Mesenchymal stem cell (in vitro differentiated cells and primary cell): ENCODE data around the gene DNAH11.
A peak's percentile ranks its signal among the peaks of the same experiment; 100 is the strongest.
"Not testable (repeated sequence)": the region's sequence is repeated elsewhere in the genome, so short reads cannot be mapped to it uniquely, and the experiment has no call there.

Experiments used
- DNase-seq: peaks from one replicate; pipeline ENCODE4 v3.0.0-alpha.2; 2013
- H2AFZ ChIP-seq: one replicate; pipeline ENCODE4 v1.6.1; 2013; ENCODE audit warnings: low read depth, mild to moderate bottlenecking, control low read depth, inconsistent platforms, low read length, moderate library complexity
- H2AK5ac ChIP-seq: 2 replicates; pipeline ENCODE4 v1.6.1; 2013; ENCODE audit warnings: low read length, moderate library complexity, mild to moderate bottlenecking, inconsistent platforms; ENCODE audit not compliant: severe bottlenecking
- H2BK120ac ChIP-seq: one replicate; pipeline ENCODE4 v1.6.1; 2013; ENCODE audit warnings: low read depth, mild to moderate bottlenecking, inconsistent platforms, low read length, moderate library complexity
- H2BK12ac ChIP-seq, 2 experiments: one replicate each; pipeline ENCODE4 v1.6.1; 2013; ENCODE audit warnings: inconsistent platforms in 2 of 2, low read length in 2 of 2, mild to moderate bottlenecking in 2 of 2, moderate library complexity in 2 of 2, control low read depth in 1 of 2
- H2BK15ac ChIP-seq: one replicate; pipeline ENCODE4 v1.6.1; 2013; ENCODE audit warnings: mild to moderate bottlenecking, low read depth, inconsistent platforms; ENCODE audit not compliant: poor library complexity, severe bottlenecking
- H2BK5ac ChIP-seq: 2 replicates; pipeline ENCODE4 v1.6.1; 2013; ENCODE audit warnings: low read depth, mild to moderate bottlenecking, low read length, control low read depth, inconsistent platforms; ENCODE audit not compliant: poor library complexity, severe bottlenecking
- H3K14ac ChIP-seq, 2 experiments: one replicate each; pipeline ENCODE4 v1.6.1; 2013; ENCODE audit warnings: inconsistent platforms in 2 of 2, low read length in 2 of 2, control low read depth in 1 of 2, mild to moderate bottlenecking in 1 of 2, moderate library complexity in 1 of 2
- H3K18ac ChIP-seq, 2 experiments: one replicate each; pipeline ENCODE4 v1.6.1; 2013; ENCODE audit warnings: inconsistent platforms in 2 of 2, low read length in 2 of 2, control low read depth in 1 of 2, low read depth in 1 of 2, mild to moderate bottlenecking in 1 of 2
- H3K23ac ChIP-seq, 2 experiments: one replicate each; pipeline ENCODE4 v1.6.1; 2013; ENCODE audit warnings: inconsistent platforms in 2 of 2, low read length in 2 of 2, mild to moderate bottlenecking in 2 of 2, moderate library complexity in 2 of 2, control low read depth in 1 of 2
- H3K27ac ChIP-seq: 2 replicates; pipeline ENCODE4 v1.5.1; 2013; ENCODE audit warnings: mild to moderate bottlenecking, moderate library complexity, low read length, control low read depth, inconsistent platforms; ENCODE audit not compliant: poor library complexity, severe bottlenecking
- H3K27me3 ChIP-seq, 2 experiments: 2 replicates each; pipeline versions ENCODE4 v1.6.1 to v1.7.0; 2013; ENCODE audit warnings: low read length in 2 of 2, mild to moderate bottlenecking in 2 of 2, moderate library complexity in 2 of 2, control low read depth in 1 of 2, inconsistent platforms in 1 of 2; ENCODE audit not compliant: control insufficient read depth in 1 of 2, insufficient read depth in 1 of 2
- H3K36me3 ChIP-seq, 2 experiments: 2 replicates each; pipeline versions ENCODE4 v1.6.1 to v1.7.0; 2013; ENCODE audit warnings: low read length in 2 of 2, control low read depth in 1 of 2, inconsistent platforms in 1 of 2, low read depth in 1 of 2, mild to moderate bottlenecking in 1 of 2; ENCODE audit not compliant: insufficient read depth in 2 of 2, control insufficient read depth in 1 of 2
- H3K4ac ChIP-seq, 2 experiments: one replicate each; pipeline ENCODE4 v1.6.1; 2013; ENCODE audit warnings: inconsistent platforms in 2 of 2, low read length in 2 of 2, mild to moderate bottlenecking in 2 of 2, moderate library complexity in 2 of 2, control low read depth in 1 of 2, low read depth in 1 of 2
- H3K4me1 ChIP-seq: 2 replicates; pipeline ENCODE4 v1.6.1; 2013; ENCODE audit warnings: low read depth, low read length, control low read depth; ENCODE audit not compliant: control insufficient read depth, insufficient read depth
- H3K4me2 ChIP-seq: 2 replicates; pipeline ENCODE4 v1.6.1; 2013; ENCODE audit warnings: low read length, mild to moderate bottlenecking, inconsistent platforms; ENCODE audit not compliant: poor library complexity, severe bottlenecking
- H3K4me3 ChIP-seq, 2 experiments: 2 replicates each; pipeline versions ENCODE4 v1.5.1 to v1.7.0; 2013; ENCODE audit warnings: low read length in 2 of 2, mild to moderate bottlenecking in 2 of 2, control low read depth in 1 of 2, low read depth in 1 of 2; ENCODE audit not compliant: insufficient read depth in 1 of 2
- H3K79me1 ChIP-seq: replicated peaks from 2 replicates; pipeline ENCODE4 v1.6.1; 2013; ENCODE audit warnings: mild to moderate bottlenecking, control low read depth, low read length, inconsistent platforms; ENCODE audit not compliant: poor library complexity, severe bottlenecking
- H3K9ac ChIP-seq: 2 replicates; pipeline ENCODE4 v1.7.0; 2013; ENCODE audit warnings: mild to moderate bottlenecking, low read length, moderate library complexity
- H3K9me3 ChIP-seq: 2 replicates; pipeline ENCODE4 v1.7.0; 2013; ENCODE audit warnings: mild to moderate bottlenecking, low read length; ENCODE audit not compliant: control insufficient read depth
- H4K8ac ChIP-seq: one replicate; pipeline ENCODE4 v1.6.1; 2013; ENCODE audit warnings: inconsistent platforms, mild to moderate bottlenecking, low read length, moderate library complexity
- H4K91ac ChIP-seq: one replicate; pipeline ENCODE4 v1.6.1; 2013; ENCODE audit warnings: mild to moderate bottlenecking, low read length, inconsistent platforms
- WGBS: methylation state at CpG from one replicate; pipeline ENCODE4 v1.1.7; 2013; ENCODE audit warnings: mixed read lengths; 5-methylcytosine and 5-hydroxymethylcytosine counted together

DNAH11 gene

GRCh38 chr7:21533646-21534045 is 9.2 kb upstream of the DNAH11 start:
- H3K14ac ChIP-seq, H3K36me3 ChIP-seq, H3K4ac ChIP-seq, H3K18ac ChIP-seq, H3K27me3 ChIP-seq, H4K91ac ChIP-seq, H2BK120ac ChIP-seq, H3K79me1 ChIP-seq, H3K23ac ChIP-seq, H2BK15ac ChIP-seq, H3K4me2 ChIP-seq, H2BK12ac ChIP-seq, H3K9ac ChIP-seq, DNase-seq, H2AK5ac ChIP-seq, H2BK5ac ChIP-seq, H3K9me3 ChIP-seq, H3K4me1 ChIP-seq, H3K4me3 ChIP-seq, H3K27ac ChIP-seq, H2AFZ ChIP-seq, H4K8ac ChIP-seq: not testable (repeated sequence)

DNA sequence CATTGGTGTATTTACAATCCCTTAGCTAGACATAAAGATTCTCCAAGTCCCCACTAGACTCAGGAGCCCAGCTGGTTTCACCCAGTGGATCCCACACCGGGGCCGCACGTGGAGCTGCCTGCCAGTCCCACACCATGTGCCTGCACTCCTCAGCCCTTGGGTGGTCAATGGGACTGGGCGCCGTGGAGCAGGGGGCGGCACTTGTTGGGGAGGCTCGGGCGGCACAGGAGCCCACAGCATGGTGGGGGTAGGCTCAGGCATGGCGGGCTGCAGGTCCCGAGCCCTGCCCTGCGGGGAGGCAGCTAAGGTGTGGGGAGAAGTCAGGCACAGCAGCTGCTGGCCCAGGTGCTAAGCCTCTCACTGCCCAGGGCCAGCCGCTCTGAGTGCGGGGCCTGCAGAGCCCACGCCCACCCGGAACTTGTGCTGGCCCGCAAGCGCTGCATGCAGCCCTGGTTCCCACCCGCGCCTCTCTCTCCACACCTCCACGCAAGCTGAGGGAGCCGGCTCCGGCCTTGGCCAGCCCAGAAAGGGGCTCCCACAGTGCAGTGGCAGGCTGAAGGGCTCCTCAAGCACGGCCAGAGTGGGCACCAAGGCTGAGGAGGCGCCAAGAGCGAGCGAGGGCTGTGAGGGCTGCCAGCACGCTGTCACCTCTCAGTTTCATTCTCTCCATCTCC is 6.3 kb upstream of the DNAH11 start:
- H3K27me3 ChIP-seq: peaks cover 7 to 11% of the 10 kb centered on the region in 2 experiments
- H3K4me2 ChIP-seq, H3K4ac ChIP-seq, H3K27ac ChIP-seq, H2BK5ac ChIP-seq, H2BK15ac ChIP-seq, DNase-seq, H3K79me1 ChIP-seq, H2BK12ac ChIP-seq, H3K4me3 ChIP-seq, H4K91ac ChIP-seq, H3K9me3 ChIP-seq, H3K23ac ChIP-seq, H3K18ac ChIP-seq, H2AFZ ChIP-seq, H4K8ac ChIP-seq, H3K9ac ChIP-seq, H2BK120ac ChIP-seq, H2AK5ac ChIP-seq, H3K14ac ChIP-seq, H3K4me1 ChIP-seq, H3K36me3 ChIP-seq: not testable (repeated sequence)
- 90% methylated on average over 23 of the region's 27 CpGs for WGBS

- Histone ChIP-seq H2BK12ac (no peak overlapping the region), H3K23ac (no peak overlapping the region), H3K4me3 (no peak overlapping the region), H3K14ac (no peak overlapping the region), H3K79me1 (no peaks in the 10 kb centered on the region), H3K18ac (no peak overlapping the region), H2BK15ac (no peak overlapping the region), H3K36me3 (no peaks in the 10 kb centered on the region), H3K27me3 (peaks cover 30 to 35% of the 10 kb centered on the region in 2 experiments), H2BK120ac (no peak overlapping the region), H3K9me3 (no peaks in the 10 kb centered on the region), H4K91ac (no peak overlapping the region), H3K4me1 (peaks cover 12% of the 10 kb centered on the region), H2AFZ (no peak overlapping the region), H4K8ac (no peak overlapping the region), H3K9ac (no peak overlapping the region), H3K4ac (no peak overlapping the region), H2BK5ac (no peak overlapping the region), H3K27ac (no peak overlapping the region), H2AK5ac (no peak overlapping the region), H3K4me2 (no peak overlapping the region)
- WGBS: 75% methylated on average over 3 of the region's 3 CpGs
- DNase-seq: no peak
Observed at GRCh38 chr7:21538936-21539495, 3.8 kb upstream of the DNAH11 start.

GRCh38 chr7:21543528-21544302 is 876 bp downstream of the DNAH11 start:
- no peaks in the 10 kb centered on the region for H3K9me3 ChIP-seq
- peaks cover 12% of the 10 kb centered on the region for H3K4me1 ChIP-seq
- DNase-seq: peak; percentile 6
- H2AK5ac ChIP-seq: no peak overlapping the region
- H3K4ac ChIP-seq: no peak overlapping the region
- H2BK120ac ChIP-seq: no peak overlapping the region
- H3K36me3 ChIP-seq: no peaks in the 10 kb centered on the region
- no peak overlapping the region for H3K27ac ChIP-seq
- no peak overlapping the region for H4K8ac ChIP-seq
- H3K14ac ChIP-seq: no peak overlapping the region
- H2AFZ ChIP-seq: peak overlapping the region; percentile 83
- H3K23ac ChIP-seq: no peak overlapping the region
- H3K79me1 ChIP-seq: no peaks in the 10 kb centered on the region
- H3K4me3 ChIP-seq: peak overlapping the region; percentile 39 to 61
- H3K4me2 ChIP-seq: peak overlapping the region; percentile 97
- H2BK12ac ChIP-seq: no peak overlapping the region
- H3K18ac ChIP-seq: no peak overlapping the region
- H3K27me3 ChIP-seq: peaks cover 46 to 48% of the 10 kb centered on the region in 2 experiments
- H4K91ac ChIP-seq: no peak overlapping the region
- 12% methylated on average over 31 of the region's 31 CpGs for WGBS
- no peak overlapping the region for H3K9ac ChIP-seq
- H2BK5ac ChIP-seq: no peak overlapping the region
- H2BK15ac ChIP-seq: no peak overlapping the region
